Activated naive CD8-positive, alpha-beta T cell treated with anti-CD3 and anti-CD28 coated beads for 36 hours (primary cell): ENCODE results near the gene PTPRM. TPM values are rescaled to one million over a fixed set of nuclear protein-coding genes. Genes with fewer than 3 reads are reported as not detected.

ENCODE experiments used
- DNase-seq: peaks from one replicate; pipeline ENCODE4 v3.0.0; 2021
- H3K27ac Mint-ChIP-seq: one replicate; pipeline ENCODE4 v1.8.0; 2022; ENCODE audit warnings: mild to moderate bottlenecking, moderate library complexity, mixed read lengths
- H3K27me3 Mint-ChIP-seq: one replicate; pipeline ENCODE4 v1.8.0; 2022; ENCODE audit warnings: mild to moderate bottlenecking, mixed read lengths
- H3K36me3 Mint-ChIP-seq: one replicate; pipeline ENCODE4 v1.8.0; 2021; ENCODE audit warnings: mild to moderate bottlenecking, mixed read lengths
- H3K4me1 Mint-ChIP-seq: one replicate; pipeline ENCODE4 v1.8.0; 2021; ENCODE audit warnings: mixed read lengths
- H3K4me3 Mint-ChIP-seq: one replicate; pipeline ENCODE4 v1.8.0; 2022; ENCODE audit warnings: mild to moderate bottlenecking, moderate library complexity, mixed read lengths
- H3K9me3 Mint-ChIP-seq: one replicate; pipeline ENCODE4 v1.8.0; 2022; ENCODE audit warnings: mixed read lengths
- total RNA-seq, 2 experiments: library from RNA; stranded (reverse); gene quantifications; one replicate each; pipeline ENCODE4 v1.2.3, GENCODE V29; 2021

Gene PTPRM
- total RNA-seq, 2 experiments from 2014 or later, result 0.22 to 0.52 TPM

DNA sequence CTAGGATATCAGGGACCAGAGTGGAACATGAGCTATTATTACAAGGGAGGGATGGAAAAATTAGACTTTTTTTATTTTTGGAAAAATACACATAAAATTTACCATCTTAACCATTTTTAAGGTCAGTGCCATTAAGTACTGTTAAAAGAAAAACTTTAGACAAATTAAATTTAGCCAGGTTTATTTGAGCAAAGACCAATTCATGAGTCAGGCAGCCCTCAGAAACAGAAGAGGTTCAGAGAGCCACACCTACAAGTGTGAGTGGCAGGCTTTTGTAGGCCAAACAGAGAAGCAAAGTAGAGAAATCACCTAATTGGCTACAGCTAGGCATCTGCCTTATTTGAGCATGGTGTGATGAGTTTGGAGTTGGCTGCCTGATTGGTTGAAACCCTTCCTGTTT is 740.8 kb downstream of the PTPRM start:
- Mint-ChIP-seq H3K4me3 (no peak overlapping the region), H3K4me1 (no peaks in the 10 kb centered on the region), H3K36me3 (no peaks in the 10 kb centered on the region), H3K27ac (no peak overlapping the region), H3K9me3 (peaks cover 1% of the 10 kb centered on the region), H3K27me3 (no peaks in the 10 kb centered on the region)
- DNase-seq, result no peak

DNA sequence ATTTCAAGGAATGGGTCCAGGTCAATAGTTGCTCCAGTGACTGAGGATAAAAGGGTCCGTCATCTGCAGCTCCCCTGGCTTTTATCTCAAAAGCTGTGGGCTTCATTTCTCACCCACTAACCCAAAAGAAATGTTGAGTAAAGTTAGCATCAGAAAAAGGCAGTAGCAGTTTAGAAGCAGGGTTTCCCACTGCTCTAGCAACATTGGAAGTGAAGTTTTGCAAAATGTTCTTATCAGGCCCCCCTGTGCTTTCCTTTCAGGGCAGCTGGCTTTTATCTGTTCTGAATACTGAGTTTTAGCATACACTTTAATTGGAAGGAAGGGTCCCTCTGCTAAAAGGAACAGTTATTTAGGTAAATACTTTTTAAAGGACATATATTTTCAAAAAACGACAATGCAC is 745.9 kb downstream of the PTPRM start:
- no peaks in the 10 kb centered on the region for H3K9me3 Mint-ChIP-seq
- H3K36me3 Mint-ChIP-seq, result no peaks in the 10 kb centered on the region
- no peaks in the 10 kb centered on the region for H3K4me1 Mint-ChIP-seq
- H3K27me3 Mint-ChIP-seq, result no peaks in the 10 kb centered on the region
- no peak overlapping the region for H3K4me3 Mint-ChIP-seq
- no peak overlapping the region for H3K27ac Mint-ChIP-seq
- DNase-seq, result no peak

DNA sequence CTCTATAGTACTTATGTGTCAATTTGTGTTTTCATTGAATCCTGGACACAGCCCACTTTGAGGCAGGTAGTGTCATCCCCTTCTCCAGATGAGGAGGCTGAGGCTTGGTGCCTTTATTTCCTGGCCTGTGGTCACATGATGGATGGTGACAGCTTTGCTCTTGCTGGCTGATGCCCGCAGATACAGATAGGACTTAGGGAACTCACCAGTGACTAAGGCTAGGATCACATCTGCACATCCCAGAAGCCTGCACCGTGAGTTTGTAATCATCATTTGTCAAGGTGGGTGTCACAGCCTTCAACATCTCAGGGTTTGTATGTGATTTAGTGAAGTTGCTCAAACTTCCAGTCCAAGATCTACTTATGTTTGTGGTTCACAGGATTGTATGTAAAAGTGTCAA is 747.0 kb downstream of the PTPRM start:
- Mint-ChIP-seq H3K4me1 (no peaks in the 10 kb centered on the region), H3K27ac (no peak overlapping the region), H3K9me3 (no peaks in the 10 kb centered on the region), H3K4me3 (no peak overlapping the region), H3K36me3 (no peaks in the 10 kb centered on the region), H3K27me3 (no peaks in the 10 kb centered on the region)
- DNase-seq, result no peak

DNA sequence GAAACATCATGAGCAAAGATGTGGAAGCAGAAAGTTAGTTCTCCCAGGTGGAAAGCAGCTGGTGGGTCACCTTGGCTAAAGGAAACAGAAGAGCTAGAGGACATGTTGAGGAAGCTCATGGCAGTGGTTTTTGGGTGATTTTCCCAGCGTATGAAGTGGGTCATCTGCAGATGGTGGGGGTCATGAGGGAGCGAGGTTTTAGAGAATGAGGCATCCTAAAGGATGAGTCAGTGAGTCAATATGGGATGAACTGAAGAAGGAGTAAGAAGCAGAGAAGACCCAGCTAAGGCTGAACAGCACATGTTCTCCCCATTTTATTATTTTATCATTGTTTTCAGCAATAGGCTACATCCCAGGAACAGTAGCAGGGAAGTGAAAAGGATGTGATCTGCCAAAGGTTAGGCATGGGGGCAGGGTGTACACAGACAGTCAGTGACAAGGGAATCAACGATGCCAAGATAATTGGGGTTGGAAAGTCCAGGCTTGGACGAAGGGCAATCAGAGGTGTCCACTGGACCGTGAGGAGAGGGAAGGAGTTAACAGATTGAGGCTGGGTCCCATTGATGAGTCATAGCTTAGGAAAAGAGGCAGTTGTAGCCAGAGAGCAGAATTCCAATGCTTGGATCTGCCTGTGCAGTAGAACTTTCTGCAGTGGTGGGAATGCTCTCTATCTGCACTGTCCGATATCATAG is 752.8 kb downstream of the PTPRM start:
- no peak overlapping the region for H3K27ac Mint-ChIP-seq
- H3K9me3 Mint-ChIP-seq, result no peaks in the 10 kb centered on the region
- H3K4me3 Mint-ChIP-seq, result no peak overlapping the region
- H3K4me1 Mint-ChIP-seq, result no peaks in the 10 kb centered on the region
- no peaks in the 10 kb centered on the region for H3K27me3 Mint-ChIP-seq
- DNase-seq, result no peak
- no peaks in the 10 kb centered on the region for H3K36me3 Mint-ChIP-seq

DNA sequence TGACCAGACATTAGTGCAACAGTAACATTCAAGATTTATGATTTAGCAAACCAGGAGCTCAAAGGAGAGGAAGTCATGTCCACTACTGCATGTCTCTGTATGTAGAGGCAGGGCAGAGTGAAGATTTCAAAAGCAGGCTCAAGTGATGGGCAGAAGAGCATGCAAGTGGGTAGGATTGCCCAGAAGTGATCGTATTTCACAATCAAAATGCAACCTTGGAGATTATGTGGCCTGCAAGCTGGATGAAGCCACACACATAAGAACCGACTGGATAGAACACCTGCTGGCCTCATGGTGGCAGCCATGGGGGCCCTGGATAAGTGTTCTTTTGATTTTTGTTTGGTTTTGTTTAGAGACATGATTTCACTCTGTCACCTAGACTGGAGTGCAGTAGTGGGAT is 755.4 kb downstream of the PTPRM start:
- H3K9me3 Mint-ChIP-seq, result peaks cover 7% of the 10 kb centered on the region
- no peak overlapping the region for H3K27ac Mint-ChIP-seq
- no peaks in the 10 kb centered on the region for H3K36me3 Mint-ChIP-seq
- H3K27me3 Mint-ChIP-seq, result no peaks in the 10 kb centered on the region
- no peak overlapping the region for H3K4me3 Mint-ChIP-seq
- no peaks in the 10 kb centered on the region for H3K4me1 Mint-ChIP-seq
- no peak for DNase-seq

DNA sequence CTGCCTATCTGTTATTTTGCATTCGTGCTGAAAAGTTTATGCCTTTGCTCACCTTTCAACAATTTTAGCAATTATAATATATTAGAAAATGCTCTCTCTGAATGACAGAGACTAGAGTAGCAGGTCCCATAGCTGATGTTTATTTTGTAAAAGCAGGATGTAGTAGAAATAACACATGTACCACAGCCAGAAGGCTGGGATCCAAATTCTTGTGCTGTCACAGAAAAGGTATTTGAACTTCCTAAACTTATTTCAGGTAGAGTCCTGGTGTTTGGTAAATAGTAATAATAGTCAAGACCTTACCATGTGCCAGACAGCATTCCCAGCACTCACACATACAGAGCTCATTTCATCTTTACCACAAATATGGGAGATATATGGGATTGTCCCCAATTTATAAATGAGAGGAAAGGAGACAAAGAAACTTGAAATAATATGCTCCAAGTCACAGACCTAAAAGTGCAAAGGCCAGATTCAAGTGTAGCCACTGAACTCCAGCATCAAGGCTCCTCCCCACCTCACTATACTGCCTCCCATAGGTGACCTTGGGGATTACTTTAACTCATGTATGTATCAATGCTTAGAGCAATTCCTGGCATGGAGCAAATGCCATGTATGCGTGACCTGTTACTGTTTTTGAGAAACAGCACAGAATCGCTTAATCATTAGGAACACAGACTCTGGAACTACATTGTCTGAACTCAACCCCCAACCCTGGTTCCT is 757.4 kb downstream of the PTPRM start:
- no peak overlapping the region for H3K27ac Mint-ChIP-seq
- no peak for DNase-seq
- H3K27me3 Mint-ChIP-seq, result no peaks in the 10 kb centered on the region
- no peak overlapping the region for H3K4me3 Mint-ChIP-seq
- H3K36me3 Mint-ChIP-seq, result no peaks in the 10 kb centered on the region
- peaks cover 7% of the 10 kb centered on the region for H3K9me3 Mint-ChIP-seq
- no peaks in the 10 kb centered on the region for H3K4me1 Mint-ChIP-seq

DNA sequence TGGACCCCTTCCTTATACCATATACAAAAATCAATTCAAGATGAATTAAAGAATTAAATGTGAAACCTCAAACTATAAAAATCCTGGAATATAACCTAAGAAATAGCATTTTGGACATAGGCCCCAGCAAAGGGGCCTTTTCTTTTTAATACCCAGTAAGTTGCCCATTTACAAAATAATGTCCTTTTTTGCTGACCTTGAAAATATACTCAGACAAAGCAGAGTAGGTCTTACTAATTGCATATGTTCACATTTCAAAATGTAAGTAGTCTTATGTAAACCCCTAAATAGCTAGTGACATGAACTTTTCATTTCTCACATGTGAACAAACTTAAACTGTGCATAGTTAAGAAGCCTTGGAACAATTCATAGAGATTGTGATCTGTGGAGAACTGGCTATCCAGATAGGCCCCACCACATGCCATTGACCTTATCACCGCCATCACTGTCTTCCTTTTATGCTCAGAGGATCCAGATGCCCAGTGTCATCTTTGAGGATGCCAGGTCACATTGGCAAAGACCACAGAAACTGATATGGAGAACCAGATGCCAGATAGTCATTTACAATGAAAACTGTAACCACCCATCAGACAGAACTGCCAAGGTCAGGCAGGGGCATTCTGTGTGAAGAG is 759.8 kb downstream of the PTPRM start:
- no peaks in the 10 kb centered on the region for H3K36me3 Mint-ChIP-seq
- H3K27ac Mint-ChIP-seq, result no peak overlapping the region
- no peaks in the 10 kb centered on the region for H3K4me1 Mint-ChIP-seq
- H3K4me3 Mint-ChIP-seq, result no peak overlapping the region
- DNase-seq, result no peak
- H3K9me3 Mint-ChIP-seq, result peaks cover 7% of the 10 kb centered on the region
- H3K27me3 Mint-ChIP-seq, result no peaks in the 10 kb centered on the region

DNA sequence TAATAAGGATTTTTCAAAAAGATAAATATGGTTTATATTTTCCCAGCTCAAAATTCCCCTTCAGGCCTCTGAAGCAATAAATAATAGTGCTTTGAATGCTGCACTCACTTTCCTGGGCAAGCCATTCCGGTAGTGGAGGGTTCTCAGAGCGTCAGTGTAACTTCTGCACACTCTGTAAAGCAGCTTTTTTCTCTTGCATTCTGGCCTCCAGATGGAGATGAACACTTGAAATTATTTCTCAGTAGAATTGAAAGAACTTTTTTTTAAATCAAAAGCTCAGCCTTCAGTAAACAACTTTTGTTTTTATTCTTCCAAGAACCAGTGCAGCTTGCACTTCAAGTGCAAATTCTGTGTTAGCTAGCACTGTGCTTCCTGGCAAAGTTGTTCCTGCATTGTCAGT is 761.0 kb downstream of the PTPRM start:
- Mint-ChIP-seq H3K9me3 (peaks cover 7% of the 10 kb centered on the region), H3K27me3 (no peaks in the 10 kb centered on the region), H3K4me1 (no peaks in the 10 kb centered on the region)

DNA sequence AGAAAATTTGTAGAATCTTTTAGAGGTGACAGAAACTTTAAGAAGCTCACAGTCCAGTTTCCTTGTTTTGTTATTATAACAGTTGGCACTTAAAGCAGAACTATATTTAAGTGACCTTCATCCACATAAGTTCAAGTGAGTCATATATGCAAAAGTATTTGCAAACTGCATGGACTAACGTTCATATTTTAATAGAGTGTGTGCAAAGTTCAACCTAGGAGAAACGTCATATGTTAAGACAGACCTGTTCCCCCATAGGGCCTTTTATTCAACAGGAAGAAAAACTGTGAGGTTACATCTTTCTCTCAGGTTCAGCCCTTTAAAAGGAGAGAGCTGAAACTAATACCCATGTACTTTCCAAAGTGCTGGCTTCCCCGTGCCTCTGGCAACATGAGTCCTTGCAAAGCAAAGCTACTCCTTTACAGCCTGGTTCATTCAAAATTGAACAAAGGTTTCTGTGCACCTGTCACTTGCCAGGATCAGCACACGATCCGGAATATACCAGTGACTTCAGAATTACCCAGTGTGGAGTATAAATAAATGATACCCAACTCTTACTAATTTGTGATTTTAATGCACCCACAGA is 762.2 kb downstream of the PTPRM start:
- Mint-ChIP-seq H3K36me3 (no peaks in the 10 kb centered on the region), H3K4me1 (no peaks in the 10 kb centered on the region), H3K9me3 (peaks cover 7% of the 10 kb centered on the region), H3K27me3 (no peaks in the 10 kb centered on the region), H3K27ac (no peak overlapping the region), H3K4me3 (no peak overlapping the region)
- DNase-seq, result no peak

More for the DNA sequence above, 761.0 kb downstream of the PTPRM start:
- Mint-ChIP-seq H3K36me3 (no peaks in the 10 kb centered on the region), H3K27ac (no peak overlapping the region), H3K4me3 (no peak overlapping the region)
- DNase-seq, result no peak

DNA sequence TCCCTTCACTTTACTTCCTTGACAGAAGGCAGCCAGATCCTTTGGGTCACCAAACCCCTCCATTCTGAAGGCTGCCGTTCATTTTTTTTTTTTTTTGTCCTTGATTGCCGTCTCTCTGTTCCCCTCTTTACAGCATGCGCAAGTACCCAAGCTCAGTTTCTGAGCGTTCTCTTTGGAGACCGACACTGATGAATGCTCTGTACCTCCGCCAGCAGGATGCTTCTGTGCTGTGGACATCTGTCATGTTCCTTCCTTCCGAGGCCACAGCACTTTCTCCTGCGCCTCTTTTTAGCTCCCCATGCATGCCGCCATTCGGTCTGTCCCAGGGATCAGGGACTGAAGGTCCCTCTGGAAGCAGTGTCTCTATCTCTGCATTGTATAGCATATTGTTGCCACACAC is 763.5 kb downstream of the PTPRM start:
- Mint-ChIP-seq H3K27ac (no peak overlapping the region), H3K36me3 (no peaks in the 10 kb centered on the region), H3K4me1 (no peaks in the 10 kb centered on the region), H3K27me3 (no peaks in the 10 kb centered on the region), H3K4me3 (no peak overlapping the region), H3K9me3 (peaks cover 4% of the 10 kb centered on the region)
- no peak for DNase-seq

DNA sequence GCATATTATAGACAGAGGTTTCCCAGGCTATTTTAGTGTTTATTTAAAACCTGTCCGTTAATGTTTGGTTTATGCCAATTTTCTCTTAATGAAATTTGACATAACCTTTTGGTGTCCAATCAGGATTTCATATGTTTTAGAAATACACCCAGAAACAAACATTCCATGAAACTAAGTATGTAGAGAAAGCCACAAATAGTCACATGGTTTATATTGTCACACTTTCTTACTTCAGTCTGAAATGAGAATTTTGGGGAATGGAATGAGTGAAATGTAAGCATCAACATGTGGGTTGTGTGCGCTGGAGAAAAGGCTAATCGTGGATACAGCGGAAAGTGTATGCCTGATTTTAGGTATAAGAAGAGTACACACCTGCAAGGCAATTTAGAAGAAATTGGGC is 765.2 kb downstream of the PTPRM start:
- Mint-ChIP-seq H3K4me3 (no peak overlapping the region), H3K27me3 (peaks cover 4% of the 10 kb centered on the region), H3K4me1 (no peaks in the 10 kb centered on the region), H3K27ac (no peak overlapping the region), H3K36me3 (no peaks in the 10 kb centered on the region), H3K9me3 (no peaks in the 10 kb centered on the region)
- DNase-seq, result no peak

DNA sequence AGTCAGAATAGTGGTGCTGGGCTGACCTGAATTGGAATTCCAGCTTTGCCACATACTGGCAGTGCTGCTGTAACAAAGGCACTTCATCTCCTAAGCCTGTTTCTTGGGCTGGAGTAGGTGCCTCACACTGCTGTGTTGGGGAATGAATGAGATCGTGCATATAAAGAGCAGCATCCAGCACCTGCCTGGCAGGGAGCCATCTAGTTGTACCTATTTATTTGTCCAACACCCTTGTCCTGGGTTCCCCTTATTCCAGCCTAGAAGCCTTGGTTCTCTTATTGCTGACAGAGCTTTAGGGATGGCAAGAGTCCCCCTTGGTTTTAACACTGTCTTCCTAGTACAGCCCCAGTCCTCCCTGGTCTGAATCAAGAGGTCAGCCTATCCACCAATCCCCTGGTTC is 766.8 kb downstream of the PTPRM start:
- Mint-ChIP-seq H3K36me3 (no peaks in the 10 kb centered on the region), H3K4me1 (no peaks in the 10 kb centered on the region), H3K4me3 (no peak overlapping the region), H3K9me3 (no peaks in the 10 kb centered on the region), H3K27ac (no peak overlapping the region), H3K27me3 (peaks cover 4% of the 10 kb centered on the region)
- DNase-seq, result no peak

DNA sequence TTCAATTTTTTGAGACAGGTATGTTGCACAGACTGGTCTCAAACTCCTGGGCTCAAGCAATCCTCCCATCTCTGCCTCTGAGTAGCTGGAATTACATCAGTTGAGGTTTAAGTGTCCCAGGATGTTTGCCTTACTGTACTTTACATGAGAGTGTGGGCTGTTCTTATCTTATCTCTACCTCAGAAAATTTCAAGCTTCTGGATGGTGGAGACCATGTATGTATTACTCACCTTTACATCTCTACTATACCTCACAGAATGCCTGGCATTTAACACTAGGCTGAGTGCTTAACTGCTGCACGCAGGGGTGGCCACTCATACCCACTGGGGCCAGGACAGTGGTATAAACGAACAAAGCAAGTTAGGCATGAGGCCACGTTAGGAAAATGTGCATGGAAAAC is 770.1 kb downstream of the PTPRM start:
- Mint-ChIP-seq H3K27me3 (peaks cover 4% of the 10 kb centered on the region), H3K27ac (no peak overlapping the region), H3K4me3 (no peak overlapping the region), H3K9me3 (no peaks in the 10 kb centered on the region), H3K36me3 (no peaks in the 10 kb centered on the region), H3K4me1 (no peaks in the 10 kb centered on the region)
- DNase-seq, result no peak

DNA sequence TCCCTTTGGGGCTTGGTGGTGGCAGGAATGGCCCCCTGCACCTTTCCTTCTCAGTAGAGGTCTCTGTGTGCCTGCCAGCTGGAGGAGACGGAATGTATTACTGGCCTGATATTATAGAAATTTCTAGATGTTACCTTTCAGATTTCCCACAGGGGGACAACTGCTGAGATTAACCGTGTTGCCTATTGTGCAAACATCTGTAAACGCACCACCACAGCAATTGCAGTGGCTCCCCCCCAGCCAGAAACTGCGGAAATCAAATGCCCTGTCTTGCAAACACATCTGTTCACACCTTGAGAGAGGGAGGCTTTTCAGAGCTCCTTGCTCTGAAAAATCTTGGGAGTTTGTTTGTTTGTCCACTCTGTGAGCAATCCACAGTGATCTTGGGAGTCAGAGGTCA is 772.1 kb downstream of the PTPRM start:
- H3K4me3 Mint-ChIP-seq, result no peak overlapping the region
- H3K36me3 Mint-ChIP-seq, result no peaks in the 10 kb centered on the region
- no peak overlapping the region for H3K27ac Mint-ChIP-seq
- no peaks in the 10 kb centered on the region for H3K4me1 Mint-ChIP-seq
- DNase-seq, result no peak
- H3K27me3 Mint-ChIP-seq, result peaks cover 4% of the 10 kb centered on the region
- no peaks in the 10 kb centered on the region for H3K9me3 Mint-ChIP-seq

DNA sequence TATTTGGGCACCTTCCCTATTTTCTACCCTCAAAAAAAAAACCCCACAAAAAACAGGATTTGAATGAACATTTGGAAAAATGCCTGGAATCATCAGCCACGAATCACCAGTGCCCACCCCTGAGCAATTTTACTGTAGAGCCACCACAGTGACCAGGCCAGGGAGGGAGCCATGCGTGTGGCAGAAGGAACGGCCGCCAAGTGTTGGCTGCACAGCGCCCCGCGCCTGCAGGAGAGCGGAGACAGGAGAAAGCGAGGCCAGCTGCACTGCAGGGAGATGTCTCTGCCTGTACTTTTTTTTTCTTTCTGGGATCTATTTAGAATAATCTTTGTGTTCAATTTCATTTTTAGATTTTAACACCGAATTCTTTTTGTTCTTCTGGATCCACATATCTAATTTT is 772.8 kb downstream of the PTPRM start:
- DNase-seq, result no peak
- Mint-ChIP-seq H3K27ac (no peak overlapping the region), H3K36me3 (no peaks in the 10 kb centered on the region), H3K4me1 (no peaks in the 10 kb centered on the region), H3K9me3 (no peaks in the 10 kb centered on the region), H3K4me3 (no peak overlapping the region), H3K27me3 (peaks cover 4% of the 10 kb centered on the region)
